HEK293 (cell line): ENCODE data around the gene BEST2.

Experiments
- CTCF ChIA-PET: fragments of 350-600 bp; formaldehyde crosslinking; extraction: SDS; loops from one replicate; lab custom pipeline; 2021; ENCODE audit warnings: antibody characterized with exemption; lab: Yijun Ruan, JAX
- POLR2A ChIA-PET: fragments of 300-600 bp; formaldehyde crosslinking; extraction: SDS; loops from one replicate; lab custom pipeline; 2020; ENCODE audit warnings: antibody characterized with exemption, inconsistent platforms; lab: Yijun Ruan, JAX
- H3K27ac ChIP-seq: fragments of 200-500 bp; sonication (Bioruptor generic); 2 replicates; pipeline ENCODE4 v1.5.1; 2014; ENCODE audit warnings: low read depth, low read length, control low read depth, inconsistent platforms; ENCODE audit errors: extremely low read depth
- H3K36me3 ChIP-seq, 2 experiments: fragments of 200-500 bp in 1 of 2; sonication (Bioruptor generic) in 1 of 2; 1 replicate in 1 of 2; 2 replicates in 1 of 2; pipeline ENCODE4 v1.5.1; 2014 to 2017; ENCODE audit warnings: inconsistent platforms in 2 of 2, low read length in 2 of 2; ENCODE audit not compliant: control insufficient read depth in 2 of 2, insufficient read depth in 1 of 2
- H3K4me1 ChIP-seq: fragments of 200-500 bp; sonication (Bioruptor generic); 2 replicates; pipeline ENCODE4 v1.5.1; 2014; ENCODE audit warnings: mild to moderate bottlenecking, low read length, inconsistent platforms; ENCODE audit not compliant: control insufficient read depth, insufficient read depth
- H3K4me3 ChIP-seq: 2 replicates; pipeline ENCODE4 v1.5.1; 2011; ENCODE audit warnings: low read depth, mild to moderate bottlenecking, control low read depth, low read length, moderate library complexity
- H3K9me3 ChIP-seq: fragments of 200-500 bp; sonication (Bioruptor generic); 2 replicates; pipeline ENCODE4 v1.5.1; 2014; ENCODE audit warnings: low read depth, low read length, inconsistent platforms; ENCODE audit not compliant: control insufficient read depth, insufficient read depth
- BCL11A ChIP-seq: fragments of 450-650 bp; formaldehyde crosslinking; IDR thresholded peaks from 2 replicates; pipeline ENCODE4 v1.5.1; 2016; ENCODE audit warnings: low read depth, missing biosample characterization, missing genetic modification characterization
- GFI1B ChIP-seq: fragments of 450-650 bp; formaldehyde crosslinking; IDR thresholded peaks from 2 replicates; pipeline ENCODE4 v1.5.1; 2016; ENCODE audit warnings: missing biosample characterization, missing genetic modification characterization
- GLIS1 ChIP-seq: fragments of 450-650 bp; formaldehyde crosslinking; IDR thresholded peaks from 2 replicates; pipeline ENCODE4 v1.5.1; 2016; ENCODE audit warnings: missing biosample characterization, missing genetic modification characterization
- GLIS2 ChIP-seq: fragments of 450-650 bp; formaldehyde crosslinking; IDR thresholded peaks from 2 replicates; pipeline ENCODE4 v1.5.1; 2016; ENCODE audit warnings: missing biosample characterization, missing genetic modification characterization
- IKZF3 ChIP-seq: fragments of 450-650 bp; IDR thresholded peaks from 2 replicates; pipeline ENCODE4 v1.5.0; 2018; ENCODE audit warnings: missing biosample characterization, mild to moderate bottlenecking, missing genetic modification characterization, moderate library complexity
- KLF10 ChIP-seq: fragments of 450-650 bp; IDR thresholded peaks from 2 replicates; pipeline ENCODE4 v1.5.1; 2018; ENCODE audit warnings: missing biosample characterization, mild to moderate bottlenecking, missing genetic modification characterization
- KLF17 ChIP-seq: fragments of 450-650 bp; formaldehyde crosslinking; IDR thresholded peaks from 2 replicates; pipeline ENCODE4 v1.5.1; 2016; ENCODE audit warnings: missing biosample characterization, missing genetic modification characterization
- KLF9 ChIP-seq: fragments of 450-650 bp; formaldehyde crosslinking; IDR thresholded peaks from 2 replicates; pipeline ENCODE4 v1.5.1; 2016; ENCODE audit warnings: missing biosample characterization, missing genetic modification characterization, low read depth
- OVOL3 ChIP-seq: fragments of 450-650 bp; formaldehyde crosslinking; IDR thresholded peaks from 2 replicates; pipeline ENCODE4 v1.5.1; 2016; ENCODE audit warnings: missing biosample characterization, missing genetic modification characterization
- PATZ1 ChIP-seq: fragments of 450-650 bp; formaldehyde crosslinking; IDR thresholded peaks from 2 replicates; pipeline ENCODE4 v1.5.1; 2016; ENCODE audit warnings: missing biosample characterization, missing genetic modification characterization
- PRDM6 ChIP-seq: fragments of 450-650 bp; formaldehyde crosslinking; IDR thresholded peaks from 2 replicates; pipeline ENCODE4 v1.5.1; 2017; ENCODE audit warnings: missing biosample characterization, missing genetic modification characterization
- SP2 ChIP-seq: fragments of 450-650 bp; formaldehyde crosslinking; IDR thresholded peaks from 2 replicates; pipeline ENCODE4 v1.5.1; 2016; ENCODE audit warnings: missing biosample characterization, missing genetic modification characterization
- ZBTB1 ChIP-seq: fragments of 450-650 bp; formaldehyde crosslinking; IDR thresholded peaks from 2 replicates; pipeline ENCODE4 v1.5.1; 2016; ENCODE audit warnings: missing biosample characterization, missing genetic modification characterization
- ZBTB10 ChIP-seq: fragments of 450-650 bp; formaldehyde crosslinking; IDR thresholded peaks from 2 replicates; pipeline ENCODE4 v1.5.1; 2016; ENCODE audit warnings: missing biosample characterization, missing genetic modification characterization
- ZBTB11 ChIP-seq: fragments of 450-650 bp; formaldehyde crosslinking; conservative IDR thresholded peaks from 2 replicates; pipeline ENCODE4 v1.5.1; 2016; ENCODE audit warnings: low read depth, missing biosample characterization, missing genetic modification characterization
- ZBTB17 ChIP-seq: fragments of 450-650 bp; formaldehyde crosslinking; IDR thresholded peaks from 2 replicates; pipeline ENCODE4 v1.5.1; 2016; ENCODE audit warnings: missing biosample characterization, missing genetic modification characterization
- ZIC2 ChIP-seq: fragments of 450-650 bp; formaldehyde crosslinking; IDR thresholded peaks from 2 replicates; pipeline ENCODE4 v1.5.1; 2016; ENCODE audit warnings: missing biosample characterization, missing genetic modification characterization
- ZNF146 ChIP-seq: fragments of 450-650 bp; formaldehyde crosslinking; IDR thresholded peaks from 2 replicates; pipeline ENCODE4 v1.5.1; 2016; ENCODE audit warnings: missing biosample characterization, missing genetic modification characterization
- ZNF16 ChIP-seq: fragments of 450-650 bp; formaldehyde crosslinking; IDR thresholded peaks from 2 replicates; pipeline ENCODE4 v1.5.1; 2016; ENCODE audit warnings: low read depth, missing biosample characterization, missing genetic modification characterization
- ZNF426 ChIP-seq: fragments of 450-650 bp; formaldehyde crosslinking; IDR thresholded peaks from 2 replicates; pipeline ENCODE4 v1.5.1; 2017; ENCODE audit warnings: missing biosample characterization, missing genetic modification characterization, mild to moderate bottlenecking, inconsistent platforms, moderate library complexity
- ZNF513 ChIP-seq: fragments of 450-650 bp; IDR thresholded peaks from 2 replicates; pipeline ENCODE4 v1.5.1; 2018; ENCODE audit warnings: missing biosample characterization, missing genetic modification characterization
- ZNF707 ChIP-seq: fragments of 450-650 bp; formaldehyde crosslinking; IDR thresholded peaks from 2 replicates; pipeline ENCODE4 v1.5.1; 2016; ENCODE audit warnings: missing biosample characterization, missing genetic modification characterization
- ZSCAN30 ChIP-seq: fragments of 450-650 bp; IDR thresholded peaks from 2 replicates; pipeline ENCODE4 v1.5.1; 2018; ENCODE audit warnings: missing biosample characterization, mild to moderate bottlenecking, missing genetic modification characterization, moderate library complexity

Gene BEST2

GRCh38 chr19:12721656-12722565, 29.7 kb upstream of the BEST2 start:
- H3K36me3 ChIP-seq, result peaks cover 19 to 36% of the 10 kb centered on the region in 2 experiments; a peak in 2 of 3 replicates
- CTCF ChIA-PET, result interaction anchor here (0.6 to 3.3 kb wide), 8 partner anchors 12 to 337 kb away, joined by 3 to 19 read pairs (median 4); partner anchors contain the start of gene TRIR
- no peaks in the 10 kb centered on the region for H3K4me1 ChIP-seq
- H3K27ac ChIP-seq, result peak overlapping the region; percentile 97
- POLR2A ChIA-PET, result interaction anchor here (0.6 to 5.1 kb wide), 14 partner anchors 10 to 169 kb away, joined by 3 to 89 read pairs (median 4); partner anchors contain the start of genes FBXW9, GCDH, GET3 and JUNB
- peak overlapping the region; percentile 79 for H3K4me3 ChIP-seq
- H3K9me3 ChIP-seq, result no peaks in the 10 kb centered on the region
- TF ChIP-seq GFI1B (tag by site-specific recombination), result no peak
- no peak for TF ChIP-seq PRDM6 (tag by site-specific recombination)
- peak; percentile 86 for TF ChIP-seq GLIS2 (tag by site-specific recombination)
- peak; percentile 73 for TF ChIP-seq ZIC2 (tag by site-specific recombination)
- TF ChIP-seq KLF10 (tag by site-specific recombination), result no peak
- TF ChIP-seq ZSCAN30 (tag by site-specific recombination), result 0 out of 2 replicates have a peak, but pooled peaks have one; percentile 9
- TF ChIP-seq ZBTB1 (tag by site-specific recombination), result no peak
- TF ChIP-seq KLF9, result 0 out of 2 replicates have a peak, but pooled peaks have one; percentile 33
- peak; percentile 6; the same call in 1 of the 2 replicates for TF ChIP-seq ZNF146 (tag by site-specific recombination)
- peak; percentile 66; the same call in 1 of the 2 replicates for TF ChIP-seq PATZ1
- 0 out of 2 replicates have a peak, but pooled peaks have one; percentile 21 for TF ChIP-seq ZBTB11
- TF ChIP-seq ZNF707 (tag by site-specific recombination), result no peak
- TF ChIP-seq ZNF16, result no peak
- peak; percentile 45 for TF ChIP-seq SP2 (tag by site-specific recombination)
- TF ChIP-seq GLIS1 (tag by site-specific recombination), result peak; percentile 87
- TF ChIP-seq ZNF513 (tag by site-specific recombination), result peak; percentile 15; the same call in 1 of the 2 replicates
- no peak for TF ChIP-seq BCL11A (tag by site-specific recombination)
- TF ChIP-seq ZBTB10, result peak; percentile 46; the same call in 1 of the 2 replicates
- 0 out of 2 replicates have a peak, but pooled peaks have one; percentile 3 for TF ChIP-seq IKZF3 (tag by site-specific recombination)
- no peak for TF ChIP-seq KLF17 (tag by site-specific recombination)
- no peak for TF ChIP-seq OVOL3
- TF ChIP-seq ZNF426 (tag by site-specific recombination), result no peak; the same call in 1 of the 2 replicates
- peak; percentile 54 for TF ChIP-seq ZBTB17
